Osteoblast (primary cell): Measurements from ENCODE around the gene ELK1. TPM values are rescaled to one million over a fixed set of nuclear protein-coding genes. Genes with fewer than 3 reads are reported as not detected.

ENCODE experiments used
- DNase-seq: peaks from one replicate; pipeline ENCODE4 v3.0.0; 2011; ENCODE audit warnings: low spot score, mixed read lengths; ENCODE audit not compliant: insufficient read length; ENCODE audit errors: missing footprints
- H2AFZ ChIP-seq: 2 replicates; pipeline ENCODE4 v1.6.0; 2011; ENCODE audit warnings: mild to moderate bottlenecking, low read length
- H3K27ac ChIP-seq: 2 replicates; pipeline ENCODE4 v1.5.1; 2011; ENCODE audit warnings: mild to moderate bottlenecking, low read depth, low read length, moderate library complexity
- H3K27me3 ChIP-seq: 2 replicates; pipeline ENCODE4 v1.6.0; 2012; ENCODE audit warnings: mild to moderate bottlenecking, control low read depth, inconsistent platforms, low read length, moderate library complexity; ENCODE audit not compliant: insufficient read depth
- H3K36me3 ChIP-seq: 2 replicates; pipeline ENCODE4 v1.5.1; 2011; ENCODE audit warnings: mild to moderate bottlenecking, low read length, control low read depth, moderate library complexity; ENCODE audit not compliant: insufficient read depth
- H3K4me1 ChIP-seq: 2 replicates; pipeline ENCODE4 v1.5.1; 2011; ENCODE audit warnings: mild to moderate bottlenecking, low read length, control low read depth, moderate library complexity; ENCODE audit not compliant: insufficient read depth
- H3K4me2 ChIP-seq: 2 replicates; pipeline ENCODE4 v1.6.0; 2011; ENCODE audit warnings: mild to moderate bottlenecking, low read length; ENCODE audit not compliant: insufficient read depth
- H3K4me3 ChIP-seq: fragments of 200-600 bp; sonication (generic); 3 replicates; pipeline ENCODE4 v1.5.1; 2012; ENCODE audit warnings: mild to moderate bottlenecking, low read length, inconsistent platforms; ENCODE audit not compliant: insufficient read depth
- H3K79me2 ChIP-seq: 2 replicates; pipeline ENCODE4 v1.6.0; 2012; ENCODE audit warnings: mild to moderate bottlenecking, low read length, control low read depth, inconsistent platforms; ENCODE audit not compliant: insufficient read depth
- H3K9me3 ChIP-seq: 2 replicates; pipeline ENCODE4 v1.5.1; 2011; ENCODE audit warnings: low read depth, low read length, control low read depth
- H4K20me1 ChIP-seq: 2 replicates; pipeline ENCODE4 v1.6.0; 2012; ENCODE audit warnings: mild to moderate bottlenecking, low read length, control low read depth; ENCODE audit not compliant: insufficient read depth
- total RNA-seq: library from RNA; depleted of rRNA; stranded (reverse); fragments of >200 nt; gene quantifications from 2 replicates; pipeline ENCODE4 v1.2.3, GENCODE V29; 2012
- TF ChIP-seq, protein P1 (sequence below): IDR thresholded peaks from 2 replicates; pipeline ENCODE4 v1.5.1; 2011; ENCODE audit warnings: mild to moderate bottlenecking, low read depth, low read length, moderate library complexity; ENCODE audit errors: extremely low read depth

Gene ELK1
- total RNA-seq, 1 donor = 37.6 TPM

DNA sequence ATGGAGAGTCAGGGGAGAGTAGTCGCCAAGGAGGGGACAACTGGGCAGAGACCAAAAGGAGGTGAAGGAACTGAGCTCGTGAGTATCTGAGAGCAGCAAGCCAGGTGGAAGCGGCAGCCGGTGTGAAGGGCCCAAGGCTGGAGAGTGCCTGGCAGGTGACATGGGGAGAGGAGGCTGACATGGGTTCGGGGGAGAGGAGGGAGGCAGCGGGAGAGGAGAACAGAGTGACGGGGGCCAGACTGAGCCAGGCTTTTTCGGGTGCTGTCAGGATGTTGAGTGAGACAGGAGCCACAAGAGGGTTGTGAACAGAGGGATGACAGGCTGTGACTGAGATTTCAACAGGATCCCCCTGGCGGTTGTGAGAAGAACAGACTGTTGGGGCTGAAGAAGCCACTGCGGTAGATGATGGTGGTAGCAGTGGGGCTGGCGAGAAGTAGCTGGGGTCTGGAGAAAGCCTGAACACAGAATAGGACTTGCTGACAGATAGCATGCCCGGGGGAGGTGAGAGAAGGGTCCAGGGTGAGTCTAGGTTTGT lies 5.7 kb downstream of the ELK1 start:
- TF ChIP-seq, protein P1, sequence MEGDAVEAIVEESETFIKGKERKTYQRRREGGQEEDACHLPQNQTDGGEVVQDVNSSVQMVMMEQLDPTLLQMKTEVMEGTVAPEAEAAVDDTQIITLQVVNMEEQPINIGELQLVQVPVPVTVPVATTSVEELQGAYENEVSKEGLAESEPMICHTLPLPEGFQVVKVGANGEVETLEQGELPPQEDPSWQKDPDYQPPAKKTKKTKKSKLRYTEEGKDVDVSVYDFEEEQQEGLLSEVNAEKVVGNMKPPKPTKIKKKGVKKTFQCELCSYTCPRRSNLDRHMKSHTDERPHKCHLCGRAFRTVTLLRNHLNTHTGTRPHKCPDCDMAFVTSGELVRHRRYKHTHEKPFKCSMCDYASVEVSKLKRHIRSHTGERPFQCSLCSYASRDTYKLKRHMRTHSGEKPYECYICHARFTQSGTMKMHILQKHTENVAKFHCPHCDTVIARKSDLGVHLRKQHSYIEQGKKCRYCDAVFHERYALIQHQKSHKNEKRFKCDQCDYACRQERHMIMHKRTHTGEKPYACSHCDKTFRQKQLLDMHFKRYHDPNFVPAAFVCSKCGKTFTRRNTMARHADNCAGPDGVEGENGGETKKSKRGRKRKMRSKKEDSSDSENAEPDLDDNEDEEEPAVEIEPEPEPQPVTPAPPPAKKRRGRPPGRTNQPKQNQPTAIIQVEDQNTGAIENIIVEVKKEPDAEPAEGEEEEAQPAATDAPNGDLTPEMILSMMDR = peak; percentile 59
- no peak overlapping the region for H3K27ac ChIP-seq
- no peak overlapping the region for H3K4me3 ChIP-seq
- no peaks in the 10 kb centered on the region for H3K9me3 ChIP-seq
- H3K36me3 ChIP-seq = peaks cover 12% of the 10 kb centered on the region
- H3K79me2 ChIP-seq = peaks cover 74% of the 10 kb centered on the region
- no peaks in the 10 kb centered on the region for H3K27me3 ChIP-seq
- no peak overlapping the region for H2AFZ ChIP-seq
- DNase-seq = peak; percentile 89
- no peak overlapping the region for H3K4me2 ChIP-seq
- H4K20me1 ChIP-seq = peaks cover 18% of the 10 kb centered on the region
- H3K4me1 ChIP-seq = peaks cover 13% of the 10 kb centered on the region

DNA sequence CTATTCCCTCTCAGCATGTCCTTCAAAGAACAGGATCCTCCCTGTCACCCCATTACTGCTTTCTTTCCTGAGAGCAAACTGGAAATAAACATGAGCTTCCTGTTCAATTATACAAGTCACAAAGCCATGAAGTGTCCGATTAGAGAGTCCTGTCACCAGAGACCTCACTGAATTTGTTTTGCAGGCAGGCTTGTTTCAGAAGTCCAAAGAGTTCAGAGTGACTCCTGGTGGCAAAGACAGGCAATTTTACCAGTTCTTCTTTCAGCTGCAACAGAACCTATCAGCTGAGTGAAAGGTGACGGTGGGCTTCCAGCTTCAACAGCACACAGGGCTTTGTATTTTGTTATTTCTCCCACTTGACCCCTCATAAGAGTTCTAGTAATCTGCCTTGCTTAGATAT lies 6.4 kb downstream of the ELK1 start:
- DNase-seq = no peak
- peaks cover 8% of the 10 kb centered on the region for H3K4me1 ChIP-seq
- H3K79me2 ChIP-seq = peaks cover 67% of the 10 kb centered on the region
- TF ChIP-seq, protein P1 = peak; percentile 50
- H3K4me3 ChIP-seq = no peak overlapping the region
- H4K20me1 ChIP-seq = peaks cover 18% of the 10 kb centered on the region
- no peaks in the 10 kb centered on the region for H3K9me3 ChIP-seq
- H2AFZ ChIP-seq = no peak overlapping the region
- H3K36me3 ChIP-seq = peaks cover 16% of the 10 kb centered on the region
- H3K27me3 ChIP-seq = no peaks in the 10 kb centered on the region
- H3K4me2 ChIP-seq = no peak overlapping the region
- H3K27ac ChIP-seq = no peak overlapping the region

DNA sequence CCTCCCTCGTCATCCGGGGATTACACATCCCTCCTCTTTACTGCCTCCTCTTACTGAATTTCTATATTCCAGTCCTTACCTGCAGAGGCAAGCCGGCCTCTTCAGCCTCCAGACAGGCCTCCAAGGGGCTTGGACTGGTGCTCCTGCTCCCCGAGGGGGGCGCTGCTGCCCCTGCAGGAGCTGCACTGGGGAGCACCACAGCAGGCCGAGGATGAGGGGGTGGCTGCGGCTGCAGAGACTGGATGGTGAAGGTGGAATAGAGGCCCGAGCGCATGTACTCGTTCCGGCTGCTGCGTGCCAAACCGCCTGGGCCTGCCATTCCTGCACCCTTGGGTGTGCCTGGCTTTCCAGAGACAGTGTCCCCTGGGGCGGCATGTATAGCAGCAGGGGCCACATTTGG lies 11.5 kb downstream of the ELK1 start:
- no peaks in the 10 kb centered on the region for H4K20me1 ChIP-seq
- H3K27me3 ChIP-seq = no peaks in the 10 kb centered on the region
- no peak overlapping the region for H3K27ac ChIP-seq
- H3K36me3 ChIP-seq = peaks cover 45% of the 10 kb centered on the region
- H3K4me1 ChIP-seq = no peaks in the 10 kb centered on the region
- no peak for DNase-seq
- no peaks in the 10 kb centered on the region for H3K9me3 ChIP-seq
- no peak overlapping the region for H3K4me2 ChIP-seq
- H3K4me3 ChIP-seq = no peak overlapping the region
- peaks cover 25% of the 10 kb centered on the region for H3K79me2 ChIP-seq
- TF ChIP-seq, protein P1 = no peak
- H2AFZ ChIP-seq = no peak overlapping the region

DNA sequence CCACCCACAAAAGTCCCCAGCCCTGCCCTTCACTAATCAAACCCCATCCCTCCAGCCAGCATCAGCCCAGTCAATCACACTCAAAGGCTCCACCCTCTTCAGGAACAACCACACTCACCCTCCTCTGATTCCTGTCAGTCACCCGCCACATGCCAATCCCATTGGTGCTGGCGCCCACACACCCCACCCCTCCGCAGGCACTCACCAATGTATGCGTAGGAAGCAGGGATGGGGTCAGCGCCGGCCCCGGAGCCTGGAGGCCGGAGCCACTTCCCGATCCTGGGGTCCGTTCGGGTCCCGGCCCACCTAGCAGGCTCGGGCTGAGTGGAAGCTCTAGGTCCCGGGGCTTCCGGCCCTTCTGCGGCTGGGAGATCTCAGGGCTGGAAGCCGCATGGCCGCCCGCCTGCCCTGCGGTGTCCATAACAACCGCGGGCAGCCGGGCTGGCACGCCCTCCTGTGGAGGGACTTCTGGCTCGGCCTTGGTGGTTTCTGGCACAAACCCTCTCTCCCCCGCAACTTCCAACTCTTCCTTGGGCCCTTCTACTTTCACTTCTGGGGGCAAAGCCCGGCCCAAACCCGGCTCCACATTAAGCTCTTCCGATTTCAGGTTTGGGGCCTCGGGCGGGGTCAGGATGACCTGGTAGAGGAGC lies 12.7 kb downstream of the ELK1 start:
- Histone ChIP-seq H3K79me2 (peaks cover 14% of the 10 kb centered on the region), H2AFZ (no peak overlapping the region), H3K4me1 (no peaks in the 10 kb centered on the region), H3K9me3 (no peaks in the 10 kb centered on the region), H4K20me1 (no peaks in the 10 kb centered on the region), H3K4me3 (peak overlapping the region; percentile 64), H3K27ac (peak overlapping the region; percentile 26), H3K4me2 (peak overlapping the region; percentile 57), H3K36me3 (peaks cover 45% of the 10 kb centered on the region), H3K27me3 (no peaks in the 10 kb centered on the region)
- peak; percentile 94 for DNase-seq
- TF ChIP-seq, protein P1 = peak; percentile 37
